HG03571 (cell line): ENCODE measurements around the gene IL22RA2.

Source experiments
- ATAC-seq: cut with Tn5 transposase; IDR thresholded peaks from one replicate; pipeline ENCODE4 v1.9.1; 2021; ENCODE audit not compliant: unreplicated experiment

Gene IL22RA2

GRCh38 chr6:137167702-137168377, 5.6 kb downstream of the IL22RA2 start:
- ATAC-seq, result no peak

GRCh38 chr6:137166247-137167098, 7.0 kb downstream of the IL22RA2 start:
- no peak for ATAC-seq

DNA sequence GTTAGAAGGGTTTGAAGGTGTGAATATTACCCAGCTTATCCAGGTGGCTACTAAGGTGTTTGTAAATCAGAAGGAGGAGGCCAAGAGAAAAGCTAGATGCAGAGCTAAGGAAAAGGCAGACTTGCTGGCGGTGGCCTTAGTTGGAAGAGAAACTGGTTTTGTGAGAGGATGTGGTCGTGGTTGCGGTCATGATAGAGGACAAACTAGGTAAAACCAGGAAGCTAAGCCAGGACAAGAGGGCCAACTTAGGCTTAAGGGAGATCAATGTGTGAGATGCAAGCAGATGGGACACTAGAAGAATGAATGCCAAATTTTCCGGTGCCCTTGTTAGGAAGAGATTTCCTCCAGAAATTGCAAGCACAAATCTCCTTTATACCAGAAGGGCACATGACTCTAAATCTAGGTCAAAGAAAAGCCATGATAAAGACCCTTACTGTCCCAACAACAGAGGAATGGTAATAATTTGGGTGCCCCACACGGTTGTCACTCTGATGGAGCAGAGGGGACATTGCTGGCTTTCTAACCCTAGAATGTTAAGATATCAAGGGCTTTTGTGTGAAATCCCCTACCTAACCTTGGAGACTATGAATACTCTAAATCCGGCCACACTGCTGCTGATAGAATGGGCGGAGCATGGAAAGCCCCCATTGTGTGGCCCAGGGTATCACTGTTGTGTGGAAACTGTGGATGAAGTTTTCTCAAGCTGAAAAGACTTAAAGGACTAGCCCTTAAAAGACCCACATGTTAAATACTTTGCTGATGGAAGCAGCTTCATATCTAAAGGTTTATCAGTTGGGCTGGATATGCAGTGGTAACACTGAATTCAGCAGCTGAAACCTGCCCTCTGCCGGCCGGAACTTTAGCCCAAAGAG, 7.8 kb downstream of the IL22RA2 start:
- peak; percentile 57 for ATAC-seq

GRCh38 chr6:137163732-137164318, 9.6 kb downstream of the IL22RA2 start:
- no peak for ATAC-seq

DNA sequence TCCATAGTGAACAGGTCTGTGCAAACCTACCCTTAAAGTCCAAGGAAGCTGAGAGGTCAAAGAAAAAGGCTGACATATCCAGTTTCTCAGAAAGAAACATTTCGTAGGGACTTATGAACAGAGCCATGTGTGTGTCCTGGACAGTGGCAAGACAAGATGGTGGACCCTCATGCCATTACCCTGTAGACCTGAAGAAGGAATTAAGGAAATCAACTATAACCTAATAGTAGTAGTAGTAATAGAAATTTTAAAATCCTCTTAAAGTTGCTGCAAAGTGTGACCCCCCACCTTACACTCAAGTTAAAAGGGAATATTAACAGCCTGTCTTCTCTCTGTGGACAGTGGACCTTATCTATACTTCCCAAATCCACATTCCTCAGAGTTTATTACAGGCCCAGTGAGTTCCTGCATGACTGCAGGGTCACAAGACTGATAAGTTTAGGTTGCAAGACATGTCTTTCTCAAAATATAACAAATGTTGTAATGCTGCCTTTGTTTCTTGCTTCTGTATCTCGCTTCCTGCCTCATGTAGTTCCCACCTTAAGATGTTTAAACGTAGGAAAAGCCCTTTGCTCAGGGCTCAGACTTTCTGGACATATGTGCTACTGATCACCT, 10.6 kb downstream of the IL22RA2 start:
- no peak for ATAC-seq

- ATAC-seq, result no peak
Measured at GRCh38 chr6:137161949-137162348, 11.5 kb downstream of the IL22RA2 start.

DNA sequence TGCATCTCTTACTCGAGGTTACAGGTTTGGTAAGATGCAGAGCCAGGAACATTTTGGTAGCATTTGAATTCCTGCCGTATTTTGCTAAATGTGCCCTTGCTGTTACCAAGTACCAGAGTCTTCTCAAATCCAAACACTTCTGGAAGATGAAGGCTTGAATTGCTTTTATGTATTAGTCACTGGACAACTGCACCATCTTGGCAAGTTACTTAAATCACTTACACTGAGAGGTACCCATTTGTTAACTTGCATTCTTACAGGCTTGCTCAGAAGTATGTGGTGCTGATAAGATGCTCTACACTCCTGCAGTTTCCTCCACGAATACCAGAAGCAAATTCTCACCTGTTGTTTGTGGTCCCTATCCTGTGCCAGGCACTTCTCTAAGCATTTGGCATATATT, 12.7 kb downstream of the IL22RA2 start:
- ATAC-seq, result no peak

GRCh38 chr6:137159912-137160311, 13.5 kb downstream of the IL22RA2 start:
- ATAC-seq, result no peak

GRCh38 chr6:137157601-137158000, 15.8 kb downstream of the IL22RA2 start:
- ATAC-seq, result no peak

DNA sequence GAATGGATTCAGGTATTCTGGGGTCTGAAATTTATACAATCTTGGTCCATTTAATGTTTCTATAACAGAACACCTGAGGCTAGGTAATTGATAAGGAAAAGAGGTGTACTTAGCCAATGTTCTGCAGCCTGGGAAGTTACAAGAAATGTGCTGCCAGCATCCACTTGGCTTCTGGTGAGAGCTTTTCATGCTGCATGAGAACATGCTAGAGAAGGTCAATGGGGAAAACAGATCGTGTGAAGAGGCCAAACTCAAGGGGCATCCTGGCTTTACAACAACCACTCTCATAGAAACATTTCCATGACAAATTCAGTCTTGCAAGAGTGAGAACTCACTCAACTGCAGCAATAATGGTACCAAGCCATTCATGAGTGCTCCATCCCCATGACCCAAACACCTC, 16.8 kb downstream of the IL22RA2 start:
- no peak for ATAC-seq

DNA sequence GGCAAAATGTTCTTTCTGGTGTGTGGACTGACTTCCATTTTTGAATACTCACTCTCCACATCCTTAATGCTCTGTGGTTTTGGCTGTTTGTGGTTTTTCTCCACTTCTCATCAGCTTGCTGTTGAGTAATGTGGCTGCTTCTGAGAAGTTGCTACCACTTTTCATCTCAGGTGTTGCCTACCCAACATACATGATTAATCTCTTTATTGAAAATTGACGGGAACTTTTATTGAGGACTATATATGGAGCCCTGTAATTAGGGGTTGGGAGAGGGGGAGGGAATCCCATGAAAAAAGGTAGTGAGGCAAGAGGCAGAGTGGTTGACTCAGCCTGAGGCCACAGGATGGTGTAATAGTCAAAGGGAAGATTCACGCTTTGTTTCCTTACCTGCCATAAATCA, 17.6 kb downstream of the IL22RA2 start:
- ATAC-seq, result peak; percentile 74

DNA sequence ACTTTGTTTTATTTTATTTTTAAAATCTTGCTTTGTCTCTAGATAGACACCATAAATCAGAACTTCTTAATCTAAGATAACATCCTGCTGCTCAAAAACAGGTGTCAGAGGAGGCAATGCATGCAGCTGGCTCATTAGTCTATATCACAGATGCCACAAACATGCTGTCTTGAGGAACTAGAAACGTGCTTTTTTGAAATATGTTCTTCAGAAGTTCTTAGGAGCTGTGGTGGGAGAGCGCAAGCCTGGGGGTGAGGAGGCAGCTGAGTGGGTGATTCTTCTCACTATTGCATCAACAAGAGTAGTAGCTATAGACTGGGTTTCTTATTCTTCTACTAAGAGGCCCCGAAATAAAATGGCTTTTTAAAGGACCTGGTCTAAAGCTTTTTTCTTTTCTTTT, 23.4 kb downstream of the IL22RA2 start:
- no peak for ATAC-seq

DNA sequence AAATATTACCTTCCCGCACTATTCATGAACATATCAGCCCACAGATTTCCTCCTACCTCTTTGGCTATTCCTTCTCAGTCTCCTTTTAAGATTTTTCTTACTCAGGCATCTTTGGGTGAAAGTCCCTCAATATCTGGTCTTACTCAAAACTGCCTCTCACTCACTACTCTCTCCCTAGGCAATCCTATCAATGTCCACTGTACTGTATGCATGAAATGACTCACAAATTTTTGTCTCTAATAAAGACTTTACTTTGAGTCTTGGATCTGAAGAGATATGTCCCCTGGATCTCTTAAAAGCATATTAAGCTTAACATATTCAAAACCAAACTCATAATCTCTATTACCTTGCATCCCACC, 24.4 kb downstream of the IL22RA2 start:
- no peak for ATAC-seq

- no peak for ATAC-seq
Measured at GRCh38 chr6:137148306-137149034, 25.0 kb downstream of the IL22RA2 start.

DNA sequence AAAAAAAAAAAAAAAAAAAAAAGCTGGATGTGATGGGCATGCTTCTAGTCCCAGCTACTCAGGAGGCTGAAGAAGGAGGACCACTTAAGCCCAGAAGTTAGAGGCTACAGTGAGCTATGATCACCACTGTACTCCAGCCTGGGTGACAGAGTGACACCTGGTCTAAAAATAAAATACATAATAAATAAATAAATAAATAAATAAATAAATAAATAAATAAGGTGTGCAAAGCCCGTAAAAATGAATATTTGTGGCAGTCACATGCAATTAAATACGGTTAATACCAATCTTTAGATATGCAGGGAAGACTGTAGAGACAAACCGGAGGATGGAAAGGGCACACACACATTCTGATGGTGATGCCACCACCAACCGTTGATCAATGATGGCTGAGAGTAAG, 26.2 kb downstream of the IL22RA2 start:
- no peak for ATAC-seq

DNA sequence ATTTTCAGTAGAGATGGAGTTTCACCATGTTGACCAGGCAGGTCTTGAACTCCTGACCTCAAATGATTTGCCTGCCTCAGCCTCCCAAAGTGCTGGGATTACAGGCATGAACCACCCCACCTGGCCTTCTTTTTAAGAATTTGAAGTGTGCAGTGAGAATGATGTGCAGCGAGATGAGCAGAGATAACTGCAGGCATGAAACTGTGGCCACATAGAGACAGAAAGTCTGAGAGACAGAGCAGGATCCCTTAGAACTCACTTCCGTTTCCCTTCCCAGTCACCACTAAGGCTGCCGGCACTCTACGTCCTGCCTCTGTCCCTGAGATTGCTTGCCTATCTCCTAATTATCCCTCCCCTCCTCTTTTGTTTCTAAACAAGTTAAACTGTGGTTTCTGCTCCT, 27.2 kb downstream of the IL22RA2 start:
- no peak for ATAC-seq

DNA sequence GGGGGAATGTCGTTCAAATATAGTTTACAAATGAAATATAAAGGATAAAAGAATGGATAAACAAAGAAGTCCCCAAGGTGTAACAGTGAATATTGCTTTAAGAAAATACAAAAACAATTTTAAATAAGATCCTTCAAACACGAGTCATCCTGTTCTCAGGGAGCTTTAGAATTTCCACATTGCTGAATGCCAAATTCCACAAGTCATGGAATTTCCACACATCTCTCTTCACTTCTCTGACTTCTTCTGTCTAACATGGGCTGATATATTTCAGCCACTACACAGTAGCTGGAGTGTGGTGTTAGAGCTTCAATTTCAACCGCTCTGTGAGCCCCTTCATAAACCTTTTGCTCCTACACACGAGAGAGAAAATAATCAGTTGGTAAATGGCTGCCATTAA, 28.0 kb downstream of the IL22RA2 start:
- ATAC-seq, result no peak

DNA sequence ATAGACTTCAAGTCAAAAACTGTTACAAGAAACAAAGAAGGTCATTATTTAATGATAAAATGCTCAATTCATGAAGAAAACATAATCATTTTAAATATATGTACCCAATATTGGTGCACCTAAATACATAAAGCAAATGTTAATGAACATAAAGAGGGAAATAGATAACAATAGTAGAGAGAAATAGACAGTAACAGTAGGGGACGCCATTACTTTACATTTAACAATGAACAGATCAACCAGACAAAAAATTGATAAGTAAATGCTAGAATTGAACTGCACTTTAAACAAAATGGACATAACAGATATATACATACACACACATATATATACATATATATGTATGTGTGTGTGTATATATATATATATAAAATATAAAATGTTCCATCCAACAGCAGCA, 37.4 kb downstream of the IL22RA2 start:
- no peak for ATAC-seq

GRCh38 chr6:137134483-137134882, 39.0 kb downstream of the IL22RA2 start:
- ATAC-seq, result no peak

GRCh38 chr6:137133122-137133521, 40.3 kb downstream of the IL22RA2 start:
- ATAC-seq, result no peak
